Thoracic aorta endothelial cell (primary cell): ENCODE data around the gene COX7A2L. TPM values are rescaled to one million over a fixed set of nuclear protein-coding genes. Genes with fewer than 3 reads are reported as not detected.

Experiments used
- total RNA-seq: library from RNA; depleted of rRNA; stranded (reverse); fragments of >200 nt; gene quantifications from 2 replicates; pipeline ENCODE4 v1.2.3, GENCODE V29; 2012

The COX7A2L gene
- 176 and 185 TPM in 2 replicates for total RNA-seq

GRCh38 chr2:42360890-42361727 lies at the start of gene COX7A2L:
Gene COX7A2L, minus strand, starts transcription at chr2:42361217. Its CDS starts 56 bp downstream, at chr2:42361161.

Other genes with a start within 250 kb of the COX7A2L start
- 43.1 and 48.8 TPM in 2 replicates for gene EML4, start 191.9 kb downstream of the COX7A2L start, total RNA-seq
- under 0.01 TPM in 1 of 2 replicates, not detected in the other for gene KCNG3, start 132.8 kb upstream of the COX7A2L start, total RNA-seq
- gene MTA3, start 207.4 kb upstream of the COX7A2L start, total RNA-seq: 39.9 and 44.9 TPM in 2 replicates